Trophoblast cell (in vitro differentiated cells and primary cell): ENCODE measurements around the gene SREBF1. TPM values are rescaled to one million over a fixed set of nuclear protein-coding genes. Genes with fewer than 3 reads are reported as not detected.

Source experiments
- DNase-seq, 2 donors: peaks; one replicate each; pipeline ENCODE4 v3.0.0-alpha.2; 2016
- H2AFZ ChIP-seq: 2 replicates; pipeline ENCODE4 v1.6.1; 2013; ENCODE audit warnings: low read length, moderate library complexity, mild to moderate bottlenecking; ENCODE audit not compliant: insufficient read depth, poor library complexity
- H2AK5ac ChIP-seq: 2 replicates; pipeline ENCODE4 v1.6.1; 2013; ENCODE audit warnings: mild to moderate bottlenecking, low read length
- H2BK120ac ChIP-seq: 2 replicates; pipeline ENCODE4 v1.6.1; 2013; ENCODE audit warnings: low read length, mild to moderate bottlenecking, moderate library complexity; ENCODE audit not compliant: insufficient read depth, poor library complexity
- H2BK12ac ChIP-seq: 2 replicates; pipeline ENCODE4 v1.6.1; 2013; ENCODE audit warnings: mild to moderate bottlenecking, low read length, moderate library complexity
- H2BK5ac ChIP-seq: 2 replicates; pipeline ENCODE4 v1.6.1; 2013; ENCODE audit warnings: low read length, low read depth, moderate library complexity, mild to moderate bottlenecking; ENCODE audit not compliant: poor library complexity
- H3K14ac ChIP-seq: 2 replicates; pipeline ENCODE4 v1.6.1; 2013; ENCODE audit warnings: mild to moderate bottlenecking, low read length
- H3K18ac ChIP-seq: 2 replicates; pipeline ENCODE4 v1.6.1; 2013; ENCODE audit warnings: mild to moderate bottlenecking, low read length
- H3K23ac ChIP-seq: 2 replicates; pipeline ENCODE4 v1.6.1; 2013; ENCODE audit warnings: low read length
- H3K27ac ChIP-seq: 2 replicates; pipeline ENCODE4 v1.5.1; 2013; ENCODE audit warnings: low read depth, mild to moderate bottlenecking, inconsistent platforms, low read length, moderate library complexity
- H3K27me3 ChIP-seq: 2 replicates; pipeline ENCODE4 v1.6.1; 2013; ENCODE audit warnings: inconsistent platforms, mild to moderate bottlenecking, low read length, moderate library complexity; ENCODE audit not compliant: insufficient read depth
- H3K36me3 ChIP-seq, 2 experiments: 1 replicate in 1 of 2; 2 replicates in 1 of 2; pipeline ENCODE4 v1.6.1; 2013; ENCODE audit warnings: low read length in 2 of 2, mild to moderate bottlenecking in 2 of 2, moderate library complexity in 1 of 2; ENCODE audit not compliant: insufficient read depth in 2 of 2, control insufficient read depth in 1 of 2
- H3K4ac ChIP-seq: 2 replicates; pipeline ENCODE4 v1.6.1; 2013; ENCODE audit warnings: low read depth, mild to moderate bottlenecking, low read length, moderate library complexity
- H3K4me1 ChIP-seq, 2 experiments: 1 replicate in 1 of 2; 2 replicates in 1 of 2; pipeline ENCODE4 v1.6.1; 2013; ENCODE audit warnings: low read length in 2 of 2, mild to moderate bottlenecking in 2 of 2, moderate library complexity in 1 of 2; ENCODE audit not compliant: insufficient read depth in 2 of 2, control insufficient read depth in 1 of 2
- H3K4me2 ChIP-seq: 2 replicates; pipeline ENCODE4 v1.6.1; 2013; ENCODE audit warnings: inconsistent platforms, mild to moderate bottlenecking, low read length, moderate library complexity
- H3K4me3 ChIP-seq: 2 replicates; pipeline ENCODE4 v1.5.1; 2013; ENCODE audit warnings: mild to moderate bottlenecking, low read depth, low read length, inconsistent platforms
- H3K79me1 ChIP-seq: one replicate; pipeline ENCODE4 v1.6.1; 2013; ENCODE audit warnings: low read length
- H3K79me2 ChIP-seq: 2 replicates; pipeline ENCODE4 v1.6.1; 2013; ENCODE audit warnings: low read length, mild to moderate bottlenecking; ENCODE audit not compliant: control insufficient read depth, insufficient read depth, poor library complexity
- H3K9ac ChIP-seq: 2 replicates; pipeline ENCODE4 v1.6.1; 2013; ENCODE audit warnings: mild to moderate bottlenecking, low read length
- H3K9me3 ChIP-seq: 2 replicates; pipeline ENCODE4 v1.6.1; 2013; ENCODE audit warnings: low read depth, mild to moderate bottlenecking, control low read depth, inconsistent platforms, low read length; ENCODE audit not compliant: insufficient read depth
- H4K12ac ChIP-seq: 2 replicates; pipeline ENCODE4 v1.6.1; 2013; ENCODE audit warnings: low read depth, mild to moderate bottlenecking, low read length, moderate library complexity
- H4K8ac ChIP-seq: 2 replicates; pipeline ENCODE4 v1.6.1; 2013; ENCODE audit warnings: low read depth, mild to moderate bottlenecking, low read length, moderate library complexity
- H4K91ac ChIP-seq: one replicate; pipeline ENCODE4 v1.6.1; 2013; ENCODE audit warnings: low read depth, mild to moderate bottlenecking, low read length, moderate library complexity
- WGBS: extraction: QIAGEN DNeasy Blood & Tissue Kit; methylation state at CpG from one replicate; pipeline ENCODE4 v1.1.7; 2013; ENCODE audit warnings: missing lambda C conversion rate; ENCODE audit not compliant: insufficient read length, insufficient coverage; ENCODE audit errors: extremely low coverage; 5-methylcytosine and 5-hydroxymethylcytosine counted together
- polyA plus RNA-seq: library from polyadenylated mRNA; stranded (reverse); fragments of 200-250 nt; gene quantifications from 2 replicates; pipeline ENCODE4 v1.2.3, GENCODE V29; 2013

The SREBF1 gene
- 95.5 and 107 TPM in 2 replicates for polyA plus RNA-seq

DNA sequence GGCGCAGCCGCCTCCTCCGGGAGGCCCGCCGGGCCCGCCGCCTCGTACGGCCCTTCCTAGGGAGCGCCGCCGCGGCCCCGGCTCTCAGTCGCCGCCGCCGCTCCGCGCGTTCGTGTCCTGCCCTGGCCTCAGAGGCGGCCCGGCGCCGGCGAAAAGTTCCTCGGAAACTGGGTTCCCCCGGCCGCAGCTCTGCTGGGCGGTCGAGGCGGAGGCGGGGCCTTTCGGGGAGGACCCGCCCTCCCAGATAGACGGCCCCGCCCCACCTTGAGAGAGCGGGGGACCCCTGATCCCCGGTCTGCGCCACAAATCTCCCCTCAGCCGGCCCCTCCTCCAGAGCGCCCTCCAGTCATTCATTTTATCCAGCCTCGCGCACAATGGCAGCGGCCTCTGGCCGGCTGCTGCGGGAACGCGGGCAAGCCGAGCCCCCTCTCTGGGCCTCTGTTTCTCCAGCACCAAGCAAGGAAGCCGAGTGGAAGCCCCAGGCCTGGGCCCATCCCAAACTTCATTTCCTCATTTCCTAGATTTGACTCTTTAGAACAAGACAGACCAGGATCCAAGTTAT lies at the start of gene SREBF1:
SREBF1 (minus strand) TSS at position 169 of the 562 bp plus-strand sequence. CDS start 169 bp downstream, outside the sequence.
- Histone ChIP-seq H3K14ac (peak within 1 kb of the TSS; percentile 99), H3K4ac (peak within 1 kb of the TSS; percentile 69), H3K27me3 (no peaks in the 10 kb centered on the region), H3K36me3 (peaks cover 4 to 5% of the 10 kb centered on the region in 2 experiments), H4K8ac (peak within 1 kb of the TSS; percentile 87), H3K18ac (peak within 1 kb of the TSS; percentile 95), H3K4me2 (peak within 1 kb of the TSS; percentile 76), H4K12ac (peak within 1 kb of the TSS; percentile 90), H4K91ac (peak within 1 kb of the TSS; percentile 98), H2BK120ac (peak within 1 kb of the TSS; percentile 92), H3K23ac (no peak within 1 kb of the TSS), H2AK5ac (peak within 1 kb of the TSS; percentile 100), H2AFZ (peak within 1 kb of the TSS; percentile 53), H2BK12ac (peak within 1 kb of the TSS; percentile 76), H3K9me3 (no peaks in the 10 kb centered on the region), H2BK5ac (peak within 1 kb of the TSS; percentile 91), H3K27ac (peak within 1 kb of the TSS; percentile 94), H3K79me2 (peaks cover 33% of the 10 kb centered on the region), H3K79me1 (peaks cover 52% of the 10 kb centered on the region), H3K4me1 (peaks cover 52 to 58% of the 10 kb centered on the region in 2 experiments), H3K9ac (peak within 1 kb of the TSS; percentile 97), H3K4me3 (peak within 1 kb of the TSS; percentile 98)
- WGBS: no CpG with 5 or more reads among the region's 52 CpGs
- peak; percentile 11 to 48 for DNase-seq

DNA sequence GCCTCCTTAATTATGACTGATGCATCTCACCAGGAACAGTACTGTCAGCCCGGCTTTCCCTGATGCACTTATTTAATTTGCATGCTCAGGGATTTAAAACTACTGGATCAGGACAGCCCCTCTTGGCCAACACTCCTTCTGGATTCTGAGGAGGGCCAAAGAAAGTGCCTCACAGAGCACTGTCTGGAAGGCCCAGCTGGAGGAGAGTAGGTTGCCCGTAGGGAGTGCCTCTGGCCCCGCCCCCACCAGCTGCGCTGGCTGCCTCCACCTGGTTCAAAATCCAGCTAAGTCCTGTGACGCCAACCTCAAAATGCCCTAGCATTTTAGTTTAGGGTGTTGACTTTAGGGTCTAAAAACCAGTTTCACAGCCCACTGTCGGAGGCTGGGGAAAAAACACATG lies 49.4 kb upstream of the SREBF1 start:
- Histone ChIP-seq H4K91ac (no peak overlapping the region), H4K8ac (no peak overlapping the region), H3K9ac (no peak overlapping the region), H2BK120ac (no peak overlapping the region), H3K27ac (no peak overlapping the region), H2BK5ac (no peak overlapping the region), H3K79me1 (no peaks in the 10 kb centered on the region), H2AK5ac (no peak overlapping the region), H3K4ac (no peak overlapping the region), H3K4me1 (peaks cover 0 to 2% of the 10 kb centered on the region in 2 experiments), H3K4me2 (no peak overlapping the region), H3K23ac (no peak overlapping the region), H4K12ac (no peak overlapping the region), H3K4me3 (no peak overlapping the region), H3K27me3 (no peaks in the 10 kb centered on the region), H2AFZ (no peak overlapping the region), H2BK12ac (no peak overlapping the region), H3K14ac (no peak overlapping the region), H3K79me2 (no peaks in the 10 kb centered on the region), H3K36me3 (peaks cover 26 to 45% of the 10 kb centered on the region in 2 experiments), H3K18ac (no peak overlapping the region), H3K9me3 (peaks cover under 1% of the 10 kb centered on the region)
- no CpG with 5 or more reads among the region's 6 CpGs for WGBS
- DNase-seq: peak in 1 of 2 donors; percentile 15

DNA sequence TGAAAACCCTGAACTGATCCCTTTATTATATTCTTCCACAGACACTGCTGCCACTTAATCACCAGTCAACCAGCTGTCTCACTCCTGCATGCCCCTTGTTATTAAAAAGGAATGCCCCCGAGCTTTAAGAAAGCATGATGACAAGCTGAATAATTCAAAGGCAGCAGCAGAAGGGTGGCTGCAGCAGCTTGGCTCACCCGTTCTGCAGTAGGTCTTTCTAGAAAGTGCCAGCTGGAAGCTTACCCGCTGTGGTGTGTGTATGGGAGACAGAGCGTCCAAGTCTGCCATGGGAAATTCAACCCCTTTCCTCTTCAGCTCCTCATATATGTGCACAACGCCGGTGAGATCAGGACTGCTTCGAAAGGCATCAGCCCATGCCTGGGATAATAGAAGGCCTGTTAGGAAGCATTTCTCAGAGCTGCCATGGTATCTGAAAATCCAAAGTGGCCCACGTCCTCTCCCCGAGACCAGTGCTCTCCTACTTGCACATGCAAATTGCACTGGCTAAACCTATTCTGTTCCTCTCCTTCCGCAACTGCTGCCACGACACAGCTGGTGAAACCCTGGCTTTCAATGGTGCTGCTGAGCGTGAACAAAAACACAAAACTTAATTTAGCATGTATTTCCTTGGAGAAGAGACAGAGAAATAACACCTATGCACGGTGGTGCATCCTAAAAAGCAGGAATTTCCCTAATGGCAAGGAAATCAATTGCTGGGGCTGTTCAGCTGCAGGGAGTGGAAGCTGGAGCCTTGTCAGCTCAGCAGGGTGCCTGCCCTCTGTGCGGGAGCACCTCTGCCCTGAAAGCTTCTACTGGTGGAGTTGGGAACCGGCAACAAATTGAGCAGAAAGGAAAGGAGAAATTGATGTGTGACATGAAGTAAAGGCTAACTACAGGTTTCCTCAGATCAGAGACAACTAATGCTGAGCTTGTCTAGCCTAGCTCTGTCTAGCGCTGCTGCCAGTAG lies 47.9 kb upstream of the SREBF1 start:
- H2BK120ac ChIP-seq: no peak overlapping the region
- H2BK5ac ChIP-seq: no peak overlapping the region
- no peak for DNase-seq
- no peak overlapping the region for H3K18ac ChIP-seq
- no CpG with 5 or more reads among the region's 16 CpGs for WGBS
- H3K4ac ChIP-seq: no peak overlapping the region
- H3K79me1 ChIP-seq: no peaks in the 10 kb centered on the region
- H3K4me1 ChIP-seq: peaks cover 2 to 4% of the 10 kb centered on the region in 2 experiments
- no peaks in the 10 kb centered on the region for H3K27me3 ChIP-seq
- H2AK5ac ChIP-seq: no peak overlapping the region
- no peak overlapping the region for H2BK12ac ChIP-seq
- no peak overlapping the region for H4K91ac ChIP-seq
- no peak overlapping the region for H3K4me3 ChIP-seq
- H3K4me2 ChIP-seq: no peak overlapping the region
- H3K36me3 ChIP-seq: peaks cover 29 to 49% of the 10 kb centered on the region in 2 experiments
- no peak overlapping the region for H4K8ac ChIP-seq
- no peak overlapping the region for H3K27ac ChIP-seq
- no peak overlapping the region for H3K9ac ChIP-seq
- no peaks in the 10 kb centered on the region for H3K9me3 ChIP-seq
- H3K79me2 ChIP-seq: no peaks in the 10 kb centered on the region
- H4K12ac ChIP-seq: no peak overlapping the region
- no peak overlapping the region for H2AFZ ChIP-seq
- H3K23ac ChIP-seq: no peak overlapping the region
- H3K14ac ChIP-seq: no peak overlapping the region

DNA sequence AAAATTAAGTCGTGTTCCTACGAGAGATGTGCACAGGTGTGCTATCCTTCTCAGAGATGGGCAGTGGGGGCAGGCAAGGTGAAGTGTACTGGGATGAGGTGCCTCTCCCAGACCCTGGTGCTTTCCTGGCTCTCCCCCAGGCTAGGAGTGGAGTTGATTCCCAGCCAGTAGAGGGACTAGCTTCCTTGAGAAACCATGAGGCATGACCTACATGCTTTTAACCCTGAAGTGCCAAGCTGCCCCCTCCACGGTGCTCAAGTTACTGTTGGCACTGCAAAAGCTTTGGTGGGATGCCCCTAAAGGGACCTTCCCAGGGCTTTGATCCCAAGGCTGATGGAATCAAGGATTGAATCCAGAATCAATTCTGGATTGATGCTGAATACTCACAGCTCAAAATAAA lies 47.0 kb upstream of the SREBF1 start:
- no peak overlapping the region for H2BK120ac ChIP-seq
- H2BK5ac ChIP-seq: no peak overlapping the region
- H3K79me1 ChIP-seq: no peaks in the 10 kb centered on the region
- no peak overlapping the region for H2BK12ac ChIP-seq
- H2AFZ ChIP-seq: no peak overlapping the region
- H3K4ac ChIP-seq: no peak overlapping the region
- H2AK5ac ChIP-seq: no peak overlapping the region
- no peak overlapping the region for H3K27ac ChIP-seq
- H3K23ac ChIP-seq: no peak overlapping the region
- no peak for DNase-seq
- H3K27me3 ChIP-seq: no peaks in the 10 kb centered on the region
- H4K91ac ChIP-seq: no peak overlapping the region
- H3K36me3 ChIP-seq: peaks cover 31 to 49% of the 10 kb centered on the region in 2 experiments
- H3K14ac ChIP-seq: no peak overlapping the region
- WGBS: no CpG with 5 or more reads among the region's 3 CpGs
- H4K8ac ChIP-seq: no peak overlapping the region
- H3K9ac ChIP-seq: no peak overlapping the region
- H3K4me2 ChIP-seq: no peak overlapping the region
- no peak overlapping the region for H3K4me3 ChIP-seq
- H3K4me1 ChIP-seq: peaks cover 3 to 7% of the 10 kb centered on the region in 2 experiments
- no peaks in the 10 kb centered on the region for H3K9me3 ChIP-seq
- no peak overlapping the region for H4K12ac ChIP-seq
- H3K18ac ChIP-seq: no peak overlapping the region
- H3K79me2 ChIP-seq: no peaks in the 10 kb centered on the region
